ENCODE measurements around the gene NBPF26.
"Not testable (repeated sequence)": the region's sequence is repeated elsewhere in the genome, so short reads cannot be mapped to it uniquely, and the experiment has no call there.

GRCh38 chr1:120878206-120878605 lies 154.5 kb downstream of the NBPF26 start:
- not testable (repeated sequence) for TF ChIP-seq CTCF (IDR thresholded peaks at IDR 0.05; ENCODE audit: poor library complexity); EZH2phosphoT487 (IDR thresholded peaks at IDR 0.05; ENCODE audit: low read depth, severe bottlenecking, unreplicated experiment); EZH2 (IDR thresholded peaks at IDR 0.05; ENCODE audit: borderline replicate concordance)
